Measurements from ENCODE around the gene KAZN. TPM values are rescaled to one million over a fixed set of nuclear protein-coding genes. Genes with fewer than 3 reads are reported as not detected.

Gene KAZN
- polyA plus RNA-seq, 1 donor from 2014 or later: 20.6 TPM

DNA sequence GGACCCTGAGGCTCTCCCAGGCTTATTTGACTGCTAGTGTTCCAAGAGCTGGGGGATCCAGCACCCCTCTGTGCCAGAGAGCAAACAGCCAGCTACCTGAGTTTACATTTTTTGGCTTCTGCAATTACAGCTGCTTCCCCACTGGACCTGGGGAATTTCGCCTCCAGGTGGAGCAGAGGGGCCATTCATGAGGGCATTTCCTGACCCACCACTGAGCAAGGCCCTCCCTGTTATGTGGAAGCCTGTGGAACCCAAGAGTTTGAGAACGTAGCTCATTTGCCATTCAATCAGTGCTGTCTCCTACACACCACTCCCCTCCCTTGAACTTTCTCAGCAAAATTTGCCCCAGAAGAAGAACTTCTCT, 512.4 kb downstream of the KAZN start:
- H2AFZ ChIP-seq (ENCODE audit: low read depth, low read length): no peak overlapping the region
- H3K4me2 ChIP-seq (ENCODE audit: low read length): no peak overlapping the region
- no peaks in the 10 kb centered on the region for H3K79me2 ChIP-seq (replicated peaks; ENCODE audit: insufficient read depth, low read length)
- no peaks in the 10 kb centered on the region for H3K9me2 ChIP-seq (ENCODE audit: insufficient read depth, low read length)
- no peaks in the 10 kb centered on the region for H3K9me3 ChIP-seq (ENCODE audit: low read length)
- H3K4me3 ChIP-seq (ENCODE audit: low read length): no peak overlapping the region
- H4K20me1 ChIP-seq (ENCODE audit: insufficient read depth): no peaks in the 10 kb centered on the region
- TF ChIP-seq POLR2AphosphoS5 (IDR thresholded peaks at IDR 0.05): no peak
- TF ChIP-seq SMC3 (conservative IDR thresholded peaks at IDR 0.05; ENCODE audit: poor library complexity): no peak
- no peak for TF ChIP-seq TAF1 (IDR thresholded peaks at IDR 0.05; ENCODE audit: low read depth)
- TF ChIP-seq, protein P1, sequence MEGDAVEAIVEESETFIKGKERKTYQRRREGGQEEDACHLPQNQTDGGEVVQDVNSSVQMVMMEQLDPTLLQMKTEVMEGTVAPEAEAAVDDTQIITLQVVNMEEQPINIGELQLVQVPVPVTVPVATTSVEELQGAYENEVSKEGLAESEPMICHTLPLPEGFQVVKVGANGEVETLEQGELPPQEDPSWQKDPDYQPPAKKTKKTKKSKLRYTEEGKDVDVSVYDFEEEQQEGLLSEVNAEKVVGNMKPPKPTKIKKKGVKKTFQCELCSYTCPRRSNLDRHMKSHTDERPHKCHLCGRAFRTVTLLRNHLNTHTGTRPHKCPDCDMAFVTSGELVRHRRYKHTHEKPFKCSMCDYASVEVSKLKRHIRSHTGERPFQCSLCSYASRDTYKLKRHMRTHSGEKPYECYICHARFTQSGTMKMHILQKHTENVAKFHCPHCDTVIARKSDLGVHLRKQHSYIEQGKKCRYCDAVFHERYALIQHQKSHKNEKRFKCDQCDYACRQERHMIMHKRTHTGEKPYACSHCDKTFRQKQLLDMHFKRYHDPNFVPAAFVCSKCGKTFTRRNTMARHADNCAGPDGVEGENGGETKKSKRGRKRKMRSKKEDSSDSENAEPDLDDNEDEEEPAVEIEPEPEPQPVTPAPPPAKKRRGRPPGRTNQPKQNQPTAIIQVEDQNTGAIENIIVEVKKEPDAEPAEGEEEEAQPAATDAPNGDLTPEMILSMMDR (IDR thresholded peaks at IDR 0.05; ENCODE audit: poor library complexity, severe bottlenecking): no peak
- no peak for TF ChIP-seq MXI1 (conservative IDR thresholded peaks at IDR 0.05; ENCODE audit: poor library complexity, severe bottlenecking)
- TF ChIP-seq EP300 (conservative IDR thresholded peaks at IDR 0.05; ENCODE audit: poor library complexity, severe bottlenecking): no peak
- no peak for TF ChIP-seq EZH2 (IDR thresholded peaks at IDR 0.05; ENCODE audit: borderline replicate concordance, insufficient read depth, low read length, poor library complexity, severe bottlenecking)
- TF ChIP-seq, protein P2, sequence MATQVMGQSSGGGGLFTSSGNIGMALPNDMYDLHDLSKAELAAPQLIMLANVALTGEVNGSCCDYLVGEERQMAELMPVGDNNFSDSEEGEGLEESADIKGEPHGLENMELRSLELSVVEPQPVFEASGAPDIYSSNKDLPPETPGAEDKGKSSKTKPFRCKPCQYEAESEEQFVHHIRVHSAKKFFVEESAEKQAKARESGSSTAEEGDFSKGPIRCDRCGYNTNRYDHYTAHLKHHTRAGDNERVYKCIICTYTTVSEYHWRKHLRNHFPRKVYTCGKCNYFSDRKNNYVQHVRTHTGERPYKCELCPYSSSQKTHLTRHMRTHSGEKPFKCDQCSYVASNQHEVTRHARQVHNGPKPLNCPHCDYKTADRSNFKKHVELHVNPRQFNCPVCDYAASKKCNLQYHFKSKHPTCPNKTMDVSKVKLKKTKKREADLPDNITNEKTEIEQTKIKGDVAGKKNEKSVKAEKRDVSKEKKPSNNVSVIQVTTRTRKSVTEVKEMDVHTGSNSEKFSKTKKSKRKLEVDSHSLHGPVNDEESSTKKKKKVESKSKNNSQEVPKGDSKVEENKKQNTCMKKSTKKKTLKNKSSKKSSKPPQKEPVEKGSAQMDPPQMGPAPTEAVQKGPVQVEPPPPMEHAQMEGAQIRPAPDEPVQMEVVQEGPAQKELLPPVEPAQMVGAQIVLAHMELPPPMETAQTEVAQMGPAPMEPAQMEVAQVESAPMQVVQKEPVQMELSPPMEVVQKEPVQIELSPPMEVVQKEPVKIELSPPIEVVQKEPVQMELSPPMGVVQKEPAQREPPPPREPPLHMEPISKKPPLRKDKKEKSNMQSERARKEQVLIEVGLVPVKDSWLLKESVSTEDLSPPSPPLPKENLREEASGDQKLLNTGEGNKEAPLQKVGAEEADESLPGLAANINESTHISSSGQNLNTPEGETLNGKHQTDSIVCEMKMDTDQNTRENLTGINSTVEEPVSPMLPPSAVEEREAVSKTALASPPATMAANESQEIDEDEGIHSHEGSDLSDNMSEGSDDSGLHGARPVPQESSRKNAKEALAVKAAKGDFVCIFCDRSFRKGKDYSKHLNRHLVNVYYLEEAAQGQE (IDR thresholded peaks at IDR 0.05; ENCODE audit: borderline replicate concordance): no peak
- H3F3A ChIP-seq (ENCODE audit: insufficient read depth, low read length, poor library complexity, severe bottlenecking): no peaks in the 10 kb centered on the region
- no peak overlapping the region for H3K9ac ChIP-seq (ENCODE audit: low read length)
- no peaks in the 10 kb centered on the region for H3K27me3 ChIP-seq (ENCODE audit: insufficient read depth, low read depth, low read length)
- no peaks in the 10 kb centered on the region for H3K36me3 ChIP-seq (ENCODE audit: insufficient read depth, low read length)
- no peak overlapping the region for H3K27ac ChIP-seq (ENCODE audit: low read length)

DNA sequence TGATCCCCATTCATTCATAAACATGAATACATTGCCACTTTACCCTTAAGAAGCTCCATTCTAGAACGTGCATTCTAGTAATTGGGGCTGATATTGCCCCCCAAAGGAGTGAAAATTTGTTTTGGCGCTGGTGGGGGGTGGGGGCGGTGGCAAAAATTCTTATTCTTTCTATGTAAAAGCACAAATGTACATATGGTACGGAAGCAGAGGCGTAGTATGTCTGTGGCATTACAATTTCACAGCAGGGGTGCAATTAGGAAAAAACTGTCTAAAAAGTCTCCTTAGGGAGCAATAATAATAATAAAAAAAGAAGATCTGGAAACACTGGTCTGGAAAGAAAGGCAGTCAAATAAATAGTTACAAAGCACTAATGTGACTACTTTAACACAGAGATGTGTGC, 514.7 kb downstream of the KAZN start:
- no peaks in the 10 kb centered on the region for H3K36me3 ChIP-seq (ENCODE audit: insufficient read depth, low read length)
- no peak overlapping the region for H2AFZ ChIP-seq (ENCODE audit: low read depth, low read length)
- no peaks in the 10 kb centered on the region for H4K20me1 ChIP-seq (ENCODE audit: insufficient read depth)

More for the DNA sequence above, 514.7 kb downstream of the KAZN start:
- TF ChIP-seq MXI1 (conservative IDR thresholded peaks at IDR 0.05; ENCODE audit: poor library complexity, severe bottlenecking) (no peak), EP300 (conservative IDR thresholded peaks at IDR 0.05; ENCODE audit: poor library complexity, severe bottlenecking) (no peak), SMC3 (conservative IDR thresholded peaks at IDR 0.05; ENCODE audit: poor library complexity) (no peak), RAD21 (conservative IDR thresholded peaks at IDR 0.05) (no peak), EZH2 (IDR thresholded peaks at IDR 0.05; ENCODE audit: borderline replicate concordance, insufficient read depth, low read length, poor library complexity, severe bottlenecking) (no peak), POLR2AphosphoS5 (IDR thresholded peaks at IDR 0.05) (no peak), TAF1 (IDR thresholded peaks at IDR 0.05; ENCODE audit: low read depth) (no peak)
- TF ChIP-seq, protein P2 (IDR thresholded peaks at IDR 0.05; ENCODE audit: borderline replicate concordance): no peak
- TF ChIP-seq, protein P1 (IDR thresholded peaks at IDR 0.05; ENCODE audit: poor library complexity, severe bottlenecking): no peak
- no peaks in the 10 kb centered on the region for H3K9me2 ChIP-seq (ENCODE audit: insufficient read depth, low read length)
- H3K4me3 ChIP-seq (ENCODE audit: low read length): no peak overlapping the region
- no peaks in the 10 kb centered on the region for H3K79me2 ChIP-seq (replicated peaks; ENCODE audit: insufficient read depth, low read length)
- no peaks in the 10 kb centered on the region for H3K27me3 ChIP-seq (ENCODE audit: insufficient read depth, low read depth, low read length)
- H3K9me3 ChIP-seq (ENCODE audit: low read length): no peaks in the 10 kb centered on the region
- no peaks in the 10 kb centered on the region for H3F3A ChIP-seq (ENCODE audit: insufficient read depth, low read length, poor library complexity, severe bottlenecking)
- no peak overlapping the region for H3K4me2 ChIP-seq (ENCODE audit: low read length)
- no peak overlapping the region for H3K27ac ChIP-seq (ENCODE audit: low read length)
- H3K9ac ChIP-seq (ENCODE audit: low read length): no peak overlapping the region
